Measurements from ENCODE around the gene RRP1. TPM values are rescaled to one million over a fixed set of nuclear protein-coding genes. Genes with fewer than 3 reads are reported as not detected.

Gene RRP1
- polyA plus RNA-seq, 1 experiment, result 8.2 TPM

DNA sequence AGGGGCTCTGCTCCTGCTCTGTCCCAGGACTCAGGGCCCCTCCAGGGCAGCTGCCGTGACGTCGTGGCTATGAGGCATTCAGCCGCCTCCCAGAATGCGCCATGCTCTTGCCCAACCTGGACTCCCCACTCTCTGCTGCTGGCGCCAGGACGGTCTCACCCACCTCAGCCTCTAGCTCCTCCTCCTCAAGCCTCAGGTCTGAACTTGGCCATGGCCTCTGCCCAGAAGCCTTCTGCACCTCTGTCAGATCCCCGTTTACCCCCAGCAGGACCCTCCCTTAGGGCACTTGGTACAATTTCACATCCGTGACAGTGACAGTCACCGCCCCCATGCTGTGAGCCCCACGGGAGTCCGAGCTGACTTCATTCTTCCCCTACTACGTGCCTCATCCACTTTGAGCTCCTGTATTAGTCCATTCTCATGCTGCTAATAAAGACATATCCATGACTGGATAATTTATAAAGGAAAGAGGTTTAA is 18.1 kb upstream of the RRP1 start:
- peaks cover 4% of the 10 kb centered on the region; the same call in 1 of the 2 replicates for H3K9me3 ChIP-seq (ENCODE audit: control insufficient read depth, insufficient read depth, low read length)
- TF ChIP-seq, protein P1, sequence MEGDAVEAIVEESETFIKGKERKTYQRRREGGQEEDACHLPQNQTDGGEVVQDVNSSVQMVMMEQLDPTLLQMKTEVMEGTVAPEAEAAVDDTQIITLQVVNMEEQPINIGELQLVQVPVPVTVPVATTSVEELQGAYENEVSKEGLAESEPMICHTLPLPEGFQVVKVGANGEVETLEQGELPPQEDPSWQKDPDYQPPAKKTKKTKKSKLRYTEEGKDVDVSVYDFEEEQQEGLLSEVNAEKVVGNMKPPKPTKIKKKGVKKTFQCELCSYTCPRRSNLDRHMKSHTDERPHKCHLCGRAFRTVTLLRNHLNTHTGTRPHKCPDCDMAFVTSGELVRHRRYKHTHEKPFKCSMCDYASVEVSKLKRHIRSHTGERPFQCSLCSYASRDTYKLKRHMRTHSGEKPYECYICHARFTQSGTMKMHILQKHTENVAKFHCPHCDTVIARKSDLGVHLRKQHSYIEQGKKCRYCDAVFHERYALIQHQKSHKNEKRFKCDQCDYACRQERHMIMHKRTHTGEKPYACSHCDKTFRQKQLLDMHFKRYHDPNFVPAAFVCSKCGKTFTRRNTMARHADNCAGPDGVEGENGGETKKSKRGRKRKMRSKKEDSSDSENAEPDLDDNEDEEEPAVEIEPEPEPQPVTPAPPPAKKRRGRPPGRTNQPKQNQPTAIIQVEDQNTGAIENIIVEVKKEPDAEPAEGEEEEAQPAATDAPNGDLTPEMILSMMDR (IDR thresholded peaks at IDR 0.05; ENCODE audit: low read depth, low read length), result no peak
- H3K27me3 ChIP-seq (ENCODE audit: control insufficient read depth, insufficient read depth, low read length), result no peaks in the 10 kb centered on the region
- POLR2A ChIA-PET, result interaction anchor here (0.6 kb wide), 1 partner anchor 21 kb away, joined by 3 read pairs; no protein-coding TSS in a partner anchor
- no peak for DNase-seq (ENCODE audit: low read depth, low spot score)
- H3K27ac ChIP-seq (ENCODE audit: low read depth, low read length), result no peak overlapping the region
- no peak overlapping the region for H3K4me3 ChIP-seq (ENCODE audit: low read depth, low read length)
- CTCF ChIA-PET, result interaction anchor here (1.6 kb wide), 1 partner anchor 18 kb away, joined by 5 read pairs; no protein-coding TSS in a partner anchor

DNA sequence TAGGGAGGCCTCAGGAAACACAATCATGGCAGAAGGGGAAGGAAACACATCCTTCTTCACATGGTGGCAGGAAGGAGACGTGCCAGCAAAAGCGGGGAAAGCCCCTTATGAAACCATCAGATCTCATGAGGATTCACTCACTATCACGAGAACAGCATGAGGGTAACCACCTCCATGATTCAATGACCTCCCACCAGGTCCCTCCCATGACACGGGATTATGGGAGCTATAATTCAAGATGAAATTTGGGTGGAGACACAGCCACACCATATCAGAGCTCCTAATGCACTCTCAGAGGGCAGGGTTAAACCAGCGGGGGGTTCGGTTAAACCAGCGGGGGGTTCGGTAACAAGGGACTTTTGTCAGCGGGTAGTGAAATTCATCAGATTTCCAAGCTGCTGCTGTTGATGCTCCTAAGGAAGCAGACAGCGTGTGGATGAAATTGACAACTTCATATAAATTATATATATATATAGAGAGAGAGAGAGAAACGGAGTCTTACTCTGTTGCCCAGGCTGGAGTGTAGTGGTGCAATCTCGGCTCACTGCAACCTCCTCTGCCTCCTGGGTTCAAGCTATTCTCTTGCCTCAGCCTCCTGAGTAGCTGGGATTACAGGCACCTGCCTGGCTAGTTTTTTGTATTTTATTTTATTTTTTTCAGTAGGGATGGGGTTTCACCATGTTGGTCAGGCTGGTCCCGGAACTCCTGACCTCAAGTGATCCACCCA is 17.5 kb upstream of the RRP1 start:
- H3K27me3 ChIP-seq (ENCODE audit: control insufficient read depth, insufficient read depth, low read length), result no peaks in the 10 kb centered on the region
- H3K9me3 ChIP-seq (ENCODE audit: control insufficient read depth, insufficient read depth, low read length), result peaks cover 4% of the 10 kb centered on the region; the same call in 1 of the 2 replicates
- ChIA-PET CTCF (interaction anchor here (1.6 kb wide), 1 partner anchor 17 kb away, joined by 5 read pairs; no protein-coding TSS in a partner anchor), POLR2A (interaction anchor here (0.6 kb wide), 1 partner anchor 21 kb away, joined by 3 read pairs; no protein-coding TSS in a partner anchor)
- no peak for DNase-seq (ENCODE audit: low read depth, low spot score)
- H3K4me3 ChIP-seq (ENCODE audit: low read depth, low read length), result no peak overlapping the region
- no peak overlapping the region for H3K27ac ChIP-seq (ENCODE audit: low read depth, low read length)
- TF ChIP-seq, protein P1 (IDR thresholded peaks at IDR 0.05; ENCODE audit: low read depth, low read length), result no peak

DNA sequence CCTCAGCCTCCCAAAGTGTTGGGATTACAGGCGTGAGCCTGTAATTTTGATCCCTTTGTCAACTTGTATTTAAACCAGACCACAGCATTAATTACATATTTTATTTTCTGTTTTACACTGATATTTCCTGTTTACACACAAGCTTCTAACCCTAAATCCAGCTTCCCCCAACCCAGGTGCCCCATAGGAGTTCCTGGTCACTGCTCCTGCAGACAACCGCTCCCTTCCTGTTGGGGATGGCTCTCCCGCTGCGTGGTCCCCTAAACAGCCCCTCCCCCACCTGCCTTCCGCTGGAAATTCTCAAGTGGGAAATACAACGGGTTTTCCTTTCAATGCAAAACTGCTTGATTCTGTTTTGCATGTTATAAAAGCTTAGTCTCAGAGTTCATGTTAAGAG is 17.0 kb upstream of the RRP1 start:
- no peak for DNase-seq (ENCODE audit: low read depth, low spot score)
- Histone ChIP-seq H3K9me3 (ENCODE audit: control insufficient read depth, insufficient read depth, low read length) (peaks cover 4% of the 10 kb centered on the region; the same call in 1 of the 2 replicates), H3K4me3 (ENCODE audit: low read depth, low read length) (no peak overlapping the region), H3K27me3 (ENCODE audit: control insufficient read depth, insufficient read depth, low read length) (no peaks in the 10 kb centered on the region), H3K27ac (ENCODE audit: low read depth, low read length) (no peak overlapping the region)
- TF ChIP-seq, protein P1 (IDR thresholded peaks at IDR 0.05; ENCODE audit: low read depth, low read length), result no peak
- CTCF ChIA-PET, result interaction anchor here (1.6 kb wide), 1 partner anchor 16 kb away, joined by 5 read pairs; no protein-coding TSS in a partner anchor
- POLR2A ChIA-PET, result no interaction called here

DNA sequence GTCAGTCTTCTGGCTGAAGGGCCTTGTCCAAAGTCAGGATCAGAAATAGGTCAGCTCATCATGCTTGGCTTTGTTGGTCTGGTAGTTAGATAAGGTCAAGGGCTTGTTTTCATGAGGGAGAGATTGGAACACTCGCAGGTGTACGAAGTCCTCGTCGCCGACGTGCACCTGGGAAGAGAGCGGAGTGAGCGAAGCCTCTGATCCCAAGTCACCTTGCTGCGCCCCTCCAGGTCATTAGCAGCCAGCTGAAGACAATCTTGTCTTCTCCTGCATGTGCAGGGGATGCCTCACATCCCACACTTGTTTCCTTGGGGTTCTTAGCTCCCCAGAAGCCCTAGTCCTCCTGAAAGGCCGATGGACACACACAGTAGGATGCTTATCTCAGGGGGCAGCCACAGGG is 15.2 kb upstream of the RRP1 start:
- TF ChIP-seq, protein P1 (IDR thresholded peaks at IDR 0.05; ENCODE audit: low read depth, low read length), result no peak
- CTCF ChIA-PET, result no interaction called here
- H3K27ac ChIP-seq (ENCODE audit: low read depth, low read length), result no peak overlapping the region
- H3K4me3 ChIP-seq (ENCODE audit: low read depth, low read length), result no peak overlapping the region
- H3K9me3 ChIP-seq (ENCODE audit: control insufficient read depth, insufficient read depth, low read length), result no peaks in the 10 kb centered on the region; the same call in 1 of the 2 replicates
- no peak for DNase-seq (ENCODE audit: low read depth, low spot score)
- POLR2A ChIA-PET, result no interaction called here
- no peaks in the 10 kb centered on the region for H3K27me3 ChIP-seq (ENCODE audit: control insufficient read depth, insufficient read depth, low read length)

DNA sequence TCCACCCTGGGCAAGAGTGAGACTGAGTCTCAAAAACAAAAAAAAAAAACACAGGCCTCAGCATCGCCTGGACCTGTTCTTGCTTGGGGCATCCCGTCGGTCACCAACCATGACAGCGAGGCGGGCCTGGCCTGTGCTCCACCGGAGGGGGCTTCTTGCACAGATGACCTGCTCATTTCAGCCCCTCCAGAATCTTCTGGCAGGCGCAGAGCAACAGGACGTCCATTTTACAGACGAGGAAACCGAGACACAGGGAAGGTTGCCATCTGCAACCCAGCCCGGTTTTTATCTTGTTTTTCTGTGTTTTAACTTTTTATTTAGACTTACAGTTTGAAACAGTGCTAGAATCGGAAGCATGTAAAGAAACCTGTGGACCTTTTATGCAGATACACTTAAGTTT is 14.2 kb upstream of the RRP1 start:
- DNase-seq (ENCODE audit: low read depth, low spot score), result no peak
- Histone ChIP-seq H3K4me3 (ENCODE audit: low read depth, low read length) (peak overlapping the region; percentile 67), H3K27me3 (ENCODE audit: control insufficient read depth, insufficient read depth, low read length) (no peaks in the 10 kb centered on the region), H3K27ac (ENCODE audit: low read depth, low read length) (no peak overlapping the region), H3K9me3 (ENCODE audit: control insufficient read depth, insufficient read depth, low read length) (no peaks in the 10 kb centered on the region; the same call in 1 of the 2 replicates)
- TF ChIP-seq, protein P1 (IDR thresholded peaks at IDR 0.05; ENCODE audit: low read depth, low read length), result no peak
- CTCF ChIA-PET, result no interaction called here
- POLR2A ChIA-PET, result no interaction called here
